Dermis microvascular lymphatic vessel endothelial cell (primary cell): ENCODE data around the gene LRRC74B. TPM values are rescaled to one million over a fixed set of nuclear protein-coding genes. Genes with fewer than 3 reads are reported as not detected.
A peak's percentile ranks its signal among the peaks of the same experiment; 100 is the strongest.
"Not testable (repeated sequence)": the region's sequence is repeated elsewhere in the genome, so short reads cannot be mapped to it uniquely, and the experiment has no call there.

ENCODE experiments used
- DNase-seq, 2 donors: peaks; one replicate each; pipeline versions ENCODE4 v3.0.0 to v3.0.0-alpha.2; 2010; ENCODE audit warnings: low read depth in 2 of 2
- total RNA-seq: library from RNA; depleted of rRNA; stranded (reverse); fragments of >200 nt; gene quantifications from 2 replicates; pipeline ENCODE4 v1.2.1, GENCODE V29; 2014

The LRRC74B gene, protein sequence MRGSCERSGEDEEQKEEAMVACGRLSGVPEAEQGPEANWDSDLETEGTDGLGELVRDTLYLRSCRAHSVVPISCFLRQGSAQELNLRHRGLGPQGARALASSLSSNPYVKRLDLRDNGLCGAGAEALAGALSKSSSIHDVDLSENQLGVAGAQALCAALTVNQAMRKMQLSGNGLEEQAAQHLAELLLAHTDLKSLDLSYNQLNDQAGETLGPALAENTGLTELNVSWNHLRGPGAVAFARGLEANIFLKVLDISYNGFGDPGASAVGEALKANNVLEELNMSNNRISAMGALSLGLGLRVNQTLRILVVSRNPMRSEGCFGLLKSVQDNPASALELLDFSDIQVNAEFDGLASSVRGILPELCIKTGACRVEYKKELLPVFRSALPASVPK
- total RNA-seq: not detected in 2 replicates

GRCh38 chr22:21045585-21046294 lies at the start of gene LRRC74B:
Gene LRRC74B (plus strand): TSS chr22:21045946. CDS start chr22:21045987, 41 bp downstream.
- peak; percentile 72 to 88 for DNase-seq

DNA sequence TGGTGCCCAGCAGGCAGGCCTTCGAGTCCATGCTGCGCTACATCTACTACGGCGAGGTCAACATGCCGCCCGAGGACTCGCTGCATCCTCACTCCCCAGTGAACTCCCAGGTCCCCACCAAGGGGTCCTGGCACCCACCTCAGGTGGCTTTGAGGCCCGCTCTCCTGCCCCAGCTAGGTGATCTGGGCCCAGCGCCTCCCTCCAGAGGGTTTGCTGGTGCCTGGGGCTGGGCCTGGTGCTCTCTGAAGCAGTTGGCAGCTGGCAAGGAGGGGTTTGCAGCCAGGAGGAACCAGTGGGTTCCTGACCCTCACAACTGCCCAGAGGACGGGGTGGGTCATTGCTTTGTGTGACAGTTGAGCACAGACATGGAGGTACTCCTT lies 49.7 kb upstream of the LRRC74B start:
- no peak for DNase-seq

GRCh38 chr22:20996598-20997535 lies 48.9 kb upstream of the LRRC74B start:
- no peak for DNase-seq

DNA sequence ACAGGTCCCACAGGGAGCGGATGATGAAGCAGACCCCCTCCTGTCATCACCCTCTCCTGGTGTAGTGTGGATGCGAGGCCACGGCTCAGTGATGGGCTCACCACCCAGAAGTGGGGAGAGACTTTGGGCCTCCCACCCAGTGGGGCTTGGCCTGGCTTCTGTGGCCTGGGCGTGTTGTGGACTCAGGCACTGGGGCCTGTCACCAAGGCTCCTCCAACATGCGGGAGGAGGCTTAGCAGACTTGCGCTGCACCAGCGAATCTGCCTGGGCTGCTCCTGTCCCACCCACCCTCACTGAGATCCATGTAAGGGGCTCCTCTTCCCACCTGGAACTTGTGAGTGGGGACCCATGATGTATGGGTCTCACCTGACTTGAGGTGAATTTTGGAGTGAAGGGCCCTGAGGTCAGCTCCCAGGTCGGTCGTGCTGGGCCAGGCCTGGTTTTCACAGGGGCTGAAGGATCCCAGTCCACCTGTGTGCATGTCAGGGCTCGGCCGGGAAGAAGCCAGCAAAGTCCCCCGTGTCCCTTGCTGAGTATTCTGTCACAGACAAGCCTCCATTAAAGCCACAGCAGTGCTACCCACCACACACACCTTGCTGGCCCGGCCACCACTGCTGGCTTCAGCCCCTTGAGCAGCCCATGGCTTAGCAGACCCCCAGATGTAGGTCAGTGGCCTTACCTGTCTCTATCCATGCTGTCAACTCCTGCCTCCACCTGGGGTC lies 48.0 kb upstream of the LRRC74B start:
- DNase-seq: no peak

DNA sequence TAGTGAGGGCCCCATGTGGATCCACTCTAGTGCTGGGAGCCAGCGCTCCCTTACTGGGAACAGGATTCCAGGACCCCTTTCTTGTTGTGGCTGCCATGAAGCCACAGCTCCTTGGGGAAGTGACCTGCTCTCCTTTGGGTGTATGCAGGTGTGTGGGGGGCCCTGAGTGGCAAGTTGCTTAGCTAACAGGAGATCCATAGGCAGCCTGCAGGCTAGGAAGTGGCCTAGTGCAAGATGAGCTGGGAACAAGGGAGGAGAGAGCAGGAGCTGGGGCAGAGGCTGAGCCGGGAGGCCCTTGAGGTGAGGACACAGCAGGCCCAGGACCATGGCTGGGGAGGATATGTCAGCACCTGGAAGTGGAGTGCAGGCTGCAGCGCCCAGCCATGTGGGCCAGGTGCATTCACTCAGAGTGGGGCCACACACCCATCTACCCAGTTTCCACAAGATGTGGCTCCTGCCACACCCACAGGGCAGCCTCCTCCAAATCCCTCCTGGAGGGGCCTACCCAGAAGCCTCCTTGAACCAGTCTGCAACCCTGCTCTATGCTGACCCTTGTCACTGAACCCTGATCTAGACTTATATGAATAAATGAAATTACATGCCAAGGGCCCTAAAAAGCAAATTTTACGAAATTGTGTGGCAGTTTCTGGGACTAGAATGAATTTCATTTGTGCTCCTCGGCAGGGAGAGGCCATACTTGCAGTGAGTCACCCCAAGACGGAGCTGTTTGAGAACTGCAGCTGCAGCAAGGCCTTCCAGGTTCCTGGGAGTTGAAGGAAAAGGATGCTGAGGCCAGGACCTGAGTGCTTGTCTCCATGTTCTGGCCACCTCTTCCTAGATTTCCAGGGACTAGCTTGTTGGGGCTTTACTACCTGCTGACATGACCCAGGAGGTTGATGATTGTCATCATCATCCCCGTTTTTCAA lies 47.1 kb upstream of the LRRC74B start:
- DNase-seq: no peak

GRCh38 chr22:20999350-21000206 lies 46.2 kb upstream of the LRRC74B start:
- DNase-seq: no peak

DNA sequence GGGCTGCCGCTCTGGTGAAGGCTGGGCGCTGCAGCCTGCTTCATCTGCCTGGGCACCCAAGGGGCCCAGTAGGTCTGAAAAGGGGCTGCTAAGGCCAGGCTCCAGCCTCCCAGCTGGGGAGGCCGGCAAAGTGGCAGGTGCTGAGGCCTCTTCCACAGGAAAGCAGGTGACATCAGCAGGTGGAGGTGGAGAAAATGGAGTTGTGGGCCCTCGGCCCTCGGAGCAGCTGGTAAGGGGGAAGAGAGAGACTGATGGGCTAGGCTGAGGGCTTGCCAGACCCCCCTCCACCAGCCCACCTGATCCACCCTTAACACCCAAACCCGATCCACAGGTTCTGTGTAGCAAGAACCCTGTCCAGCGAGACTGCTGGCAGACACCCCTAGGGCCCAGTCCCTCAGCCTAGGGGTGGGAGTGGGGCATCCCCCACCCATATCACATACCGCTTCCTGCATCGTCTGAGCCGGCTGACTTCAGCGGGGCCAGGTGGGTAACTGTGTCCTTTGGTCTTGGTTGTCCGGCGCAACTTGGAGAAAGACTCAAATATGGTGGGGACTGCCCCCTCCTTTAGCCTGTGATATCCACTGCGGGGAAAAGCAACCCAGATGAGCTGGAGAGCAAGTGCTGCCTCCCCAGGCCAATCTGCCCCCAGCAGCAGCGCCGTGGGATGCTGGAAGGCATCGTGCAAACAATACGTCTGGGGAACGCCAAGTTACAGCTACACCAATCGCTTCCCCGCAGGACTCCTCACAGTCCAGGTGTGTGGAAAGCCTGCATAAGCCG lies 45.3 kb upstream of the LRRC74B start:
- no peak for DNase-seq

DNA sequence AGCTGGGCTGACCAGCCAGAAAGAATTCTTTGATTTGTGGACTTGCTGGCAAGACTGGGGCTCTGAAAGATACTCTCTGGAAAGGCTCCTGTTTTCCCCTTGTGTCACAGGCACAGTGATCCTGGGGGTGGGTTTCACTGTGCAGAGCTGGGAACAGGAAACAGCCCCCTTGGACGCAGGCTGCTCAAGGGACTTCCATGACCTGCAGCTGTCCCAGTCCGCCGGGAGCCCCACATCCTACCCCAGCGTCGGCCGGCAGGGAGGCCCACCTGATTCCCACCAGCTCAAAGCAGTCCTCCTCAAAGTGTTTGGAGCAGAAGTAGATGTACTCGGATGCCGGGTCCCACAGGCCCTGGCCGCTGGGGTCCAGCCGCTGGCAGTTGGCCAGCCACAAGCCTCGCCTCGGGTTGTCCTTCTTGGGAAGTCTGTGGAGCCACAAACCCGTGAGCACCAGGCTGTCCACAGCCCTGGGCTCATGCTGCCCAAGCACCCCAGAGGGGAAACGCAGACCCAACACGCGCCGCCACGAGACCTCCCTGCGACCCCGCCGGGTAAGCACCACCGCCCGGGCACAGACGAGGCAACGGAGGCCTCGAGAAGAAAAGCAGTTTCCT lies 44.7 kb upstream of the LRRC74B start:
- DNase-seq: no peak

- peak; percentile 86 to 97 for DNase-seq
Measured at GRCh38 chr22:21001601-21002325, 44.0 kb upstream of the LRRC74B start, which contains the start of gene THAP7. Gene THAP7 (minus strand): TSS chr22:21002118. CDS start chr22:21001911, 207 bp downstream.

- DNase-seq: no peak
Measured at GRCh38 chr22:21003782-21004181, 42.0 kb upstream of the LRRC74B start.

- not testable (repeated sequence) for DNase-seq
Measured at GRCh38 chr22:21009208-21009607, 36.5 kb upstream of the LRRC74B start.

DNA sequence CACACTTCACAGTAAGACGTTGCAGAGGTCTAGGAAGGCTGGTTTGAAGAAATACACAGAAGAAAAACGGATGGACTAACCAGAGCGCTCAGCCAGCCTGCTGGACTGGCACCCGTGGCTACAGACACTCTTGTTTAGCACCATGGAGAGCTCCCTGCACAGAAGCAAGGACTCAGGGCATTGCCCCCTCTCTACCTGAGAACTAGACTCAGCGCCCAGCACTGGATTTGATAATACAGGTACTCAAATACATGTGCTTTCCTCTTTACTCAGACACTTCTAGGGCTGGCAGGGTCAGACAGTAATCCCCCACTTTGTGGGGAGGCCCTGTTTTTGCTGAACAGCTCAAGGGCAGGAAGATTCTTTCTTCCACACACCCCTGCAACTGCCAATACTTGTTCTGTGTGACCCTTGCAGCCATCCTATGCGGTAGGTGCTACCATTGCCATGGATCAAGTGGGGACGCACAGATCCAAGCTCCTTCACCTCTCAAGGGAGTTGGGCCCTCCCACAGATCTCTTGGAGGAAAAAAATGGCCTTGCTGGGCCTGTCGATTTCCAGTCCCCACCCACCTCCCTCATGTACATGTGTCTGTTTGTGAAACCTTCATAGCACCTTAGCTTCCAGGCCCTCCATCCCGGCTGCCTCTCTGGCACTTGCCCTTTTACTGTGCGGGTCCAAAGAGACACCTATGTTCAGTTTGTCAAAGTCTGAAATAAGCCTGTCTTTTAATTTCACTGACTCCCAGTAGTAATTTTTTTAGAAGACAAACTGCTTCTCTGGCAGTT lies 35.9 kb upstream of the LRRC74B start:
- peak; percentile 26 to 72 for DNase-seq

GRCh38 chr22:21010426-21011113 lies 35.2 kb upstream of the LRRC74B start:
- DNase-seq: no peak

DNA sequence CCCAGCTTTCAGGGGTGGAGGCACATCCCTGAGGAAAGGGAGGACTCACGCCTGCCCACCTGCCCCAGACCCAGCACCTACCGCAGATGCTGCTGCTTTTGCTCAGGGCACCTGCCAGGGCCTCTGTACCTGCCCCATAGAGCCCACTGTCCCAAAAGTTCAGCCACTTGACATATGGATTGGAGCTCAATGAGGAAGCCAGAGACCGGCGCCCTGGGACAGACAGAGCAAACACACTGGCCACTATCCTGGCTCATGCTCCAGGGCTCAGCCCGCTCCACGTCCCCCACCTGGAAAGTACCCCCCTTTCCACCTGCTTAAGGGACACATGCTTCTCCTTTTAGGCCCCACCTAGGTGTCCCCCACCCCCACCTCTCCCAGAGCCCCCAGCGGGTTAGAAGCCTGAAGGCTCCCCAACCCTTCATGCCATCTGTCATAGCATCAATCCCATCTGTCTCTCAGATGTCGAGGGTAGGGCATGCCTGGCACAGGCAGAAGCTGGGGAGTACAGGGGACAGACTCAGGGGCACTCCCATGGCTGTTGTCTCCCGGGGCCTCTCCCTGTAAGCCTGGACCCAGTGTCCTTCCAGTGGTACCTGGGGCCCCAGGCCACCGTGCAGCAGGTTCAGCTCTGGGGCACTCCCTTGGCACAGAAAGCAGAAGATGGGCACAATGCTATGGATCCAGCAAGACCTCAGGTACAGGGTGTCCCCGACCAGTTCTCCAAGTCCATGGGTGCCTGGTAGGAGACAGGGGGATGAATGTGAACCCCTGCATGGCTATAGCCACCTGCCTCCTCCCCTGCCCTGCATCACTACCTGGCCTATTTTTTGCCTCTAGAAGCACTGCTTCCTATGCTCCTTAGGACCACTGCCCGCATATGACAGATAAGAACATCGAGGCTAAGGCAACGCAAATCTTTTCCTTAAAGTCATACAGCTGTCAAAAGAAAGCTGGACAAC lies 33.0 kb upstream of the LRRC74B start:
- no peak for DNase-seq
